Smooth muscle cell (in vitro differentiated cells): ENCODE data around the gene TBC1D16. TPM values are rescaled to one million over a fixed set of nuclear protein-coding genes. Genes with fewer than 3 reads are reported as not detected.
"Not testable (repeated sequence)": the region's sequence is repeated elsewhere in the genome, so short reads cannot be mapped to it uniquely, and the experiment has no call there.

Source experiments
- DNase-seq: peaks from one replicate; lab custom pipeline; 2025; ENCODE audit not compliant: unreplicated experiment; lab: John Stamatoyannopoulos, UW
- H2AFZ ChIP-seq: fragments of 200-600 bp; sonication (generic); 2 replicates; pipeline ENCODE4 v1.6.0; 2016; ENCODE audit warnings: antibody characterized with exemption, low read depth, mild to moderate bottlenecking
- H3F3A ChIP-seq: fragments of 200-600 bp; sonication (generic); 2 replicates; pipeline ENCODE4 v1.6.0; 2017; ENCODE audit warnings: antibody characterized with exemption, low read depth
- H3K27ac ChIP-seq: fragments of 200-600 bp; sonication (generic); 2 replicates; pipeline ENCODE4 v1.5.1; 2016; ENCODE audit warnings: low read depth, mild to moderate bottlenecking
- H3K27me3 ChIP-seq: fragments of 200-600 bp; sonication (generic); 2 replicates; pipeline ENCODE4 v1.6.1; 2016; ENCODE audit warnings: low read depth, mild to moderate bottlenecking
- H3K36me3 ChIP-seq: fragments of 200-600 bp; sonication (generic); 2 replicates; pipeline ENCODE4 v1.5.1; 2016; ENCODE audit warnings: low read depth
- H3K4me1 ChIP-seq: fragments of 200-600 bp; sonication (generic); 2 replicates; pipeline ENCODE4 v1.5.1; 2016; ENCODE audit warnings: low read depth
- H3K4me2 ChIP-seq: fragments of 200-600 bp; sonication (generic); 2 replicates; pipeline ENCODE4 v1.6.0; 2016; ENCODE audit warnings: mild to moderate bottlenecking
- H3K4me3 ChIP-seq: fragments of 200-600 bp; sonication (generic); 2 replicates; pipeline ENCODE4 v1.5.1; 2016; ENCODE audit warnings: mild to moderate bottlenecking
- H3K79me2 ChIP-seq: fragments of 200-600 bp; sonication (generic); 2 replicates; pipeline ENCODE4 v1.6.0; 2016; ENCODE audit warnings: low read depth, mild to moderate bottlenecking
- H3K9ac ChIP-seq: fragments of 200-600 bp; sonication (generic); 2 replicates; pipeline ENCODE4 v1.6.0; 2016; ENCODE audit warnings: low read depth
- H3K9me3 ChIP-seq: fragments of 200-600 bp; sonication (generic); replicated peaks from 2 replicates; pipeline ENCODE4 v1.5.1; 2016; ENCODE audit warnings: low read depth
- H4K20me1 ChIP-seq: fragments of 200-600 bp; sonication (generic); 2 replicates; pipeline ENCODE4 v1.6.0; 2016; ENCODE audit warnings: low read depth
- CTCF ChIP-seq: fragments of 200-600 bp; sonication (generic); IDR thresholded peaks from 2 replicates; pipeline ENCODE4 v1.5.1; 2017; ENCODE audit warnings: borderline replicate concordance, mild to moderate bottlenecking, antibody characterized with exemption; ENCODE audit not compliant: insufficient read depth, poor library complexity, severe bottlenecking
- WGBS: methylation state at CpG from one replicate; pipeline ENCODE4 v1.1.7; 2016; ENCODE audit warnings: low lambda C conversion rate; 5-methylcytosine and 5-hydroxymethylcytosine counted together
- polyA plus RNA-seq: library from polyadenylated mRNA; unstranded; fragments of >200 nt; fragmentation: Nextera tagmentation; extraction: Ambion mirVana; gene quantifications from 2 replicates; pipeline ENCODE4 v1.2.1, GENCODE V29; 2016
- total RNA-seq: library from RNA; depleted of rRNA; stranded (reverse); fragments of >200 nt; gene quantifications from 2 replicates; pipeline ENCODE4 v1.2.3, GENCODE V29; 2014

TBC1D16 gene
- total and polyA plus RNA-seq, 2 experiments from 2014 or later, result 17.4 to 24.6 TPM

DNA sequence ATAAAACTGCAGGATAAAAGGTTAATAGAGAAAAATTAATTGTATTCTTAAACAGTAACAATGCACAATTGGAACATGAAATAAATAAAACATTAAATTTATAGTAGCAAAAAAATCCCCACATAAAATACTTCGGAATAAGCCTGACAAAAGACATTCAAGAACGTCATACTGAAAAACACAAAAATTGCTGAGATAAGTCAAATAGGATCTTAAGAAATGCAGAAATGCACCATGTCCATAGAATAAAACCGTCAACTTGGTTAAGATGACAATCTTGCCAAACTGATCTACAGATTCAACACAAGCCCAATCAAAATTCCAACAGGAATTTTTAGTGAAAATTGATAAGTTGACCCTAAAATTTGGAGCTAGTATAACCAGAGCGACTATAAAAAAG lies 76.6 kb downstream of the TBC1D16 start:
- H3K36me3 ChIP-seq, result no peaks in the 10 kb centered on the region
- no peak overlapping the region for H2AFZ ChIP-seq
- H4K20me1 ChIP-seq, result peaks cover 40% of the 10 kb centered on the region
- TF ChIP-seq CTCF, result no peak
- H3K27ac ChIP-seq, result no peak overlapping the region
- H3K9ac ChIP-seq, result no peak overlapping the region
- H3K79me2 ChIP-seq, result peaks cover 48% of the 10 kb centered on the region
- H3K27me3 ChIP-seq, result no peaks in the 10 kb centered on the region
- DNase-seq, result no peak
- 97% methylated on average over 4 of the region's 4 CpGs for WGBS
- no peaks in the 10 kb centered on the region for H3F3A ChIP-seq
- no peak overlapping the region for H3K4me3 ChIP-seq
- H3K9me3 ChIP-seq, result no peaks in the 10 kb centered on the region
- H3K4me1 ChIP-seq, result no peaks in the 10 kb centered on the region
- H3K4me2 ChIP-seq, result no peak overlapping the region

GRCh38 chr17:79956853-79957252 lies 78.8 kb downstream of the TBC1D16 start:
- H3K4me3 ChIP-seq, result no peak overlapping the region
- H4K20me1 ChIP-seq, result peaks cover 56% of the 10 kb centered on the region
- peaks cover 46% of the 10 kb centered on the region for H3K79me2 ChIP-seq
- no peaks in the 10 kb centered on the region for H3K36me3 ChIP-seq
- no peak overlapping the region for H3K27ac ChIP-seq
- no peak overlapping the region for H3K9ac ChIP-seq
- H3K9me3 ChIP-seq, result no peaks in the 10 kb centered on the region
- H3K4me2 ChIP-seq, result no peak overlapping the region
- H2AFZ ChIP-seq, result no peak overlapping the region
- H3K27me3 ChIP-seq, result no peaks in the 10 kb centered on the region
- no peak for DNase-seq
- H3K4me1 ChIP-seq, result peaks cover 9% of the 10 kb centered on the region
- 77% methylated on average over 6 of the region's 6 CpGs for WGBS
- peaks cover 13% of the 10 kb centered on the region for H3F3A ChIP-seq
- no peak for TF ChIP-seq CTCF

DNA sequence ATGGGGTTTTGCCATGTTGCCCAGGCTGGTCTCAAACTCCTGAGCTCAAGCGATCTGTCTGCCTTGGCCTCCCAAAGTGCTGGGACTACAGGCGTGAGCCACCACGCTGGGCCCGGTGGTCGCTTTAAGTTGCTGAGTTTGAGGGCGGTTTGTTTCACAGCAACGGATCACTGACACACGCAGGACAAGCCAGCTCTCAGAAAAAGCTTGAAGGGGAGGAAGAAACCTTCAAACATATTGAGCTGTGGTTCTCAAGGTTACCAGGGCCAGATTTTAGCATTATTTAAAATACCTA lies 79.3 kb downstream of the TBC1D16 start:
- H3F3A ChIP-seq, result peaks cover 16% of the 10 kb centered on the region
- WGBS, result 97% methylated on average over 8 of the region's 8 CpGs
- H3K79me2 ChIP-seq, result peaks cover 46% of the 10 kb centered on the region
- H3K4me3 ChIP-seq, H3K4me2 ChIP-seq, H3K27ac ChIP-seq, H2AFZ ChIP-seq, H3K9ac ChIP-seq, H3K36me3 ChIP-seq, DNase-seq, H3K9me3 ChIP-seq, H3K27me3 ChIP-seq: not testable (repeated sequence)
- H4K20me1 ChIP-seq, result peaks cover 61% of the 10 kb centered on the region
- H3K4me1 ChIP-seq, result peaks cover 13% of the 10 kb centered on the region

DNA sequence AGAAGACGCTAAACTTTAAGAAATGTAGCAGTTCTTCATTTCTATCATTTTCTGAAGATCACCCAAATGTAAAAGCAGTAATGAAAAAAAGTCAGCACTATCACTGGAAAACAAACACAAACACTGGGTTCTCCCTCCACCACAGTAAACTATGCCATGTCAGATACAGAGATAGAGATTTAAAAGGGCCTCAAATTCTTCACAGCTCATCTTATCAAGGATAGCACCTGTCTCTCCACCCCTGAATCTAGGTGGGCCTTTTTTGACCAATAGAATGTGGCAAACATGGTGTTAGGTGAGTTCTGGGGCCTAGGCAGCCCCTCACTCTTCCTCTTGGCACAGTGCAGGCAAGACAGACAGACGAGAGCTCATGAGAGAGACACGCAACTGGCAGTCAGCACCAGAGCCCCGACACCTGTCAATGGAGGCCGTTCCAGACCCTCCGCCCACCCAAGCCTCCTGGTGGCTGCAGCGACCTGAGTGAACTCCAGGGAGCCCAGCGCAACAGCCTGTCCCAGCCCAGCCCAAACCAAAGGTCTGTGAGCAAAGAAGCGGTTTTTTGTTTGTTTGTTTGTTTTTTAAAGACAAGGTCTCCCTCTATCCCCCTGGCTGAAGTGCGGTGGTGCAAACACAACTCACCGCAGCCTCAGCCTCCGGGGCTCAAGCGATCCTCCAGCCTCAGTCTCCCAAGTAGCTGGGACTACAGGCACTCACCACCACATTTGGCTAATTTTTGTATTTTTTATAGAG lies 79.8 kb downstream of the TBC1D16 start:
- H3K4me2 ChIP-seq, result no peak overlapping the region
- H2AFZ ChIP-seq, result no peak overlapping the region
- H3K9ac ChIP-seq, result no peak overlapping the region
- H3K4me3 ChIP-seq, result no peak overlapping the region
- no peak overlapping the region for H3K27ac ChIP-seq
- 95% methylated on average over 13 of the region's 13 CpGs for WGBS
- H3K36me3 ChIP-seq, result no peaks in the 10 kb centered on the region
- H3K9me3 ChIP-seq, result no peaks in the 10 kb centered on the region
- no peak for TF ChIP-seq CTCF
- no peak for DNase-seq
- H3K4me1 ChIP-seq, result peaks cover 18% of the 10 kb centered on the region
- peaks cover 65% of the 10 kb centered on the region for H4K20me1 ChIP-seq
- peaks cover 22% of the 10 kb centered on the region for H3F3A ChIP-seq
- peaks cover 46% of the 10 kb centered on the region for H3K79me2 ChIP-seq
- no peaks in the 10 kb centered on the region for H3K27me3 ChIP-seq
